EH (cell line): Measurements from ENCODE around the gene GXYLT2.
"Not testable (repeated sequence)": the region's sequence is repeated elsewhere in the genome, so short reads cannot be mapped to it uniquely, and the experiment has no call there.

Experiments
- DNase-seq: peaks from one replicate; pipeline ENCODE4 v3.0.0-alpha.2; 2015; ENCODE audit warnings: low read depth

GXYLT2 gene

GRCh38 chr3:72892870-72893269, 5.0 kb downstream of the GXYLT2 start:
- DNase-seq: no peak

DNA sequence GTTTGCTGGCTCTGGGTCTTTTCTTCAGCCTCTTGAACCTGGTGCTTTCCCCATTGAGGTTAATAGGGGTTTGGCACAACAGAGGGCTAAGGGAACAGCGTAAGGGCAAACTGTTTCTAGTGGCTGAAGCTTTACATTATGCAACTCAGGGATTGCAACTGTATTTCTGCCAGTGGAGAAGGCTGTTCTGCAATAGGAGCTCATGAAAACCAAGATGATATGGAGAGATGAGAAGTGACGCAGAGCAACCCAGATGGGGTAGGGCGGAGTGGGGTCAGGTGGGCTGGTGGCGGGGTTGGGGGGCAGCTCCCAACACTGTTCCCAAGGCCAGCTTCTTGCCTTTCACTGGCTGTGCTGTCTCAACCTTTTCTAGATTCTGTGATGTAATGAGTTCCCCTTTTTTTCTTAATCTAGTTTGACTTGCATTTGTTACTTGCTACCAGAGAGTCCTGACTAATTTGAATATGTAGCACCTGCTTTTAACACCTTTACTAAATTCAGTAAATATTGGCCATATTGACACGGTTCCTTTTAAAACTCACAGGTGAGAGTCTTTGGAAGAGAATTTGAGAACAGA, 7.2 kb downstream of the GXYLT2 start:
- DNase-seq: no peak

DNA sequence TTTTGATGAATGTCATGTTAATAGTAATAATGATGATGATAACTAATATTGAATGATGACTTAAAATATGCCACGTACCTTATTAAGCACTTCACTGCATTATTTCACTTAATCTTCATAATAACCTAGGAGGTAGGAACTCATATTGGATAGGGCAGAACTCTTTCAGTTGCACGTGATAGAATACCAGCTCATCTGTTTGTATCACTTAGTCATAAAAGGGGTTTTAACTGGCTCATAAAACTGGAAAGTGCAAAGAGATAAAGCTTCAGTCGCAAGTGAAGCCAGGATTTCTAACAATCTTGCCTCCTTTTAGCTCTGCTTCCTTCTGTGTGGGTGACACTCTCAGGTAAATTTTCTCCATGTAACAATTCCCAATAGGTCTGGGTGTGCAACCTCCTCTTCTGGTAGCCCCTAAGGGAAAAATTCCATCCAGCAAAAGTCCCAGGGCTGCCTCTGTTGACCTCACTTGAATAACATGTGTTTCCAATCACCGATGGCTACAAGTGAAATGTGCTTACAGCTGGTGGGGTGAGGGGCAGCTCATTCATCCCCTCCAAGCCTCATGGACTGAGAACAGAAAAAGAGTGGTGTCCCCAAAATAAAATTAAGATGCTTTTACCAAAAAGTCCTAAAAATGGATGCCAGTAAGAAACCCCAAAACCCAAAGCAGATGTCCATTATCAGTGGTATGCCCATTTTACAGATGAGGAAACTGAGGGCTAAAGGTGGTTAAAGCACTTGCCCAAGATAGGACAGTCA, 9.3 kb downstream of the GXYLT2 start:
- peak; percentile 75 for DNase-seq

- no peak for DNase-seq
Observed at GRCh38 chr3:72897758-72898007, 9.8 kb downstream of the GXYLT2 start.

GRCh38 chr3:72899349-72899765, 11.5 kb downstream of the GXYLT2 start:
- no peak for DNase-seq

DNA sequence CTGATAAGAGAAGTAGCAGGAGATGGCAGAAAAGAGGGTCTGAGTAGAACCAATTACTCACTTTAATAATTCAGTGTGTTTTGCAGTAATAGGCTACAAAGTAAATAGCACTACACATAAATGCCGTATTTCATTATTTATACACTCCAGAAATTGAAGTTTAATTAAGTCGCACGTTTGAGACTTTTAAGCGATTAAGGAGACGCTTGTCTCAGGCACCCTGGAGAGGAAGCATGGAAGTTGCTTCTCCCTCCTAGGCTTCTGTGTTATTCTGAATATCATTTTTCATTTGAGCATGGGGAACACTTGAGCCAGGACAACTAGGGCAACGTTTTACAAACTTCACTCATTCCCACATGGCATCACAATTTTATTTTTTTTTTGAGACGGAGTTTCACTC, 12.2 kb downstream of the GXYLT2 start:
- DNase-seq: no peak

DNA sequence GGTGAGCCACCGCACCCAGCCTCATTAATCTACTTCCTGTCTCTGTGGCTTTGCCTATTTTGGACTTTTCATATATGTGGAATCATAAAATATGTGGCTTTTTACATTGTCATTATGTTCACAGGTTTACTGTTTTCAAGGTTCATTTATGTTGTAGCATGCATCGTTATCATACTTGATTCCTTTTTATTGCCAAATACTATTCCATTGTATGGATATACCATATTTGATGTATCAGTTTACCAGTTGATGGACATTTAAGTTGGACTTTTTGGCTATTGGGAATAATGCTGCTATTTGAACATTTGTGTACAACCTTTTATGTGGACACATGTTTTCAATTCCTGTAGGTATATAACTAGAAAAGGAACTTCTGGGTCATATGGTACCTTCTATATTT, 14.0 kb downstream of the GXYLT2 start:
- no peak for DNase-seq

- DNase-seq: peak; percentile 91
Observed at GRCh38 chr3:72903004-72903403, 15.2 kb downstream of the GXYLT2 start.

DNA sequence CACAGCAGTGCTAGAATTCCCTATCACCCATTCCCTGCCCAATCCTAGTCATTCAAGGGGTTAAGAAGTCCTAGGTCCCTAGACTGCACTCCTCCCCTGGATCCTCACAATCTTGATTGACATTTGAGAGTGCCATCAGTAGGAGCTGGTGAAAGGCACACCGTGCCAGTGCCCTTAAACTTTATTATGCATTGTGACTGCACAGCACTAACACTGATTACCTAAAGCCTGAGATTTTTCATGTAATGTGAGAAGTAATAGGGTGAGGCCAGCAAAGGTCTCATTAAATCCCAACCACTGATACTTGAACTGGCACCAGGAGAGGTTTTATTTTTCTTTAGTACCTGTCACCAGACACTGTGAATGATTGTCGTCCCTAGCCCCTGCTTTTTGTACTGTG, 16.3 kb downstream of the GXYLT2 start:
- DNase-seq: no peak

GRCh38 chr3:72906154-72906553, 18.3 kb downstream of the GXYLT2 start:
- DNase-seq: no peak

DNA sequence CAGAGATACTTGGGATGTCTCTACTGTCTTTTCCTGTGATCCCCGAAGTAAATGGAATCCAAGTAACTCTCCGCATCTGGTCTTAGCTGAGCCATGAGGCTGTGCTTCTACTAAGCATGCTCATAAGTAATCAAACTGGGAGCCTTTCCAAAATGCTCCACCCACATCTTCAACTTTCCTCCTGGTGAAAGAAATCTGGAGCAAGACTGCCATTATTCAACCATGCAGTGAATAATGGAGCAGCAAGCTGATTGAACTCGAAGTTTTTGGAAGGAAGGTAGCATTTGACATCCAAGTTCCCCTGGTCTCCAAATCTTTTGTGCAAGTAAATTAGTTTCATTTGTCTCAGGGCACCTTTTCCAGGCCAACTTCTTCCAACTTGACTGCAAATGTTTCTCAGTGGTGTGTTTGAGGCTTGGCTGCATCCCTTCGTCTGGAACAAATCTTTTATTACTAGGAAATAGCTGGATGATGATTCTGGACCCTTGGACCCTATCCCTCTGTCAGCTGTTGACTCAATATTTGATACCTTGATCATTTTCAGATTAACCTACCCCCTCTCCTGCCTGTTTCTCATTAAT, 19.4 kb downstream of the GXYLT2 start:
- DNase-seq: peak; percentile 55

- DNase-seq: peak; percentile 82
Observed at GRCh38 chr3:72907731-72908620, 20.1 kb downstream of the GXYLT2 start.

GRCh38 chr3:72909591-72909990, 21.7 kb downstream of the GXYLT2 start:
- no peak for DNase-seq

DNA sequence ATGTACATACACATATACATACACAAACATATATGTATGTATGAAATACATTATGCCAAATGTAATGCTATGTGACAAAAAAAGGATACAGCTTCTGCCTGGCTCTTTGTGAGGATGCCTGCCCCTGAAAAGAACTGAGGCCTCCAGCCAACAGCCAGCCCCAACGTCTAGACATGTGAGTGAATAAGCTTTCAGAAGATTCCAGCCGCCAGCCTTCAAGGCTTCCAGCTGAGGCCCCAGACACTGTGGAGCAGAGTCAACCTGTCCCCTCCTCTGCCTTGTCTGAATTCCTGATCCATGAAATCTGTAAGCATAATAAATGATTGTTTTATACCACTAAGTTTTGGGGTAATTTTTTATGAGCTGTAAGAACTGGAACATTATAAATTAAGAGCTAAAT, 24.7 kb downstream of the GXYLT2 start:
- no peak for DNase-seq

GRCh38 chr3:72914383-72914782, 26.5 kb downstream of the GXYLT2 start:
- DNase-seq: no peak

DNA sequence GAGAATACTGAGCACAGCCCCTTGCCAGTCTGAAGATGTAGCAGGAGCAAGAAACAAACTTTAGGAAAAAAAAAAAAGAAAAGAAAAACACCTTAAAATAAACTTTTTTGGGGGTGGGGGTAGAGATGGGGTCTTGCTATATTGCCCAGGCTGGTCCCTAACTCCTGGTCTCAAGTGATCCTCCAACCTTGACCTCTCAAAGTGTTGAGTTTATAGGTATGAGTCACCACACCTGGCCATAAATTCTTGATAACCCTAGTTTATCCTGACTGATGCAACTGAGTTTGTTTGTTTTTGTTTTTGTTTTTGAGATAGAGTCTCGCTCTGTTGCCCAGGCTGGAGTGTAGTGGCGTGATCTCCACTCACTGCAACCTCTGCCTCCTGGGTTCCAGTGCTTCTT, 28.4 kb downstream of the GXYLT2 start:
- no peak for DNase-seq

DNA sequence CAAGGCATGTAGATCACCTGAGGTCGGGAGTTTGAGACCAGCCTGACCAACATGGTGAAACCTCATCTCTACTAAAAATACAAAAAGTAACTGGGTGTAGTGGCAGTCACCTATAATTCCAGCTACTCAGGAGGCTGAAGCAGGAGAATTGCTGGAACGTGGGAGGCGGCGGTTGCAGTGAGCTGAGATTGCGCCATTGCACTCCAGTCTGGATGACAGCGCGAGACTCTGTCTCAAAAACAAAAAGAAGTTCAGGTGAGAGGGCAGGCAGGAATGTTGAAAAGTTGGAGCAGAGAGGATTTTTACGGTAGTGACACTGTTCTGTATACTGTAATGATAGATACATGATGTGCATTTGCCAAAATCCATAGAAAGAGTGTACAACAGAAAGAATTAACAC, 31.7 kb downstream of the GXYLT2 start:
- DNase-seq: no peak

- DNase-seq: no peak
Observed at GRCh38 chr3:72924055-72924454, 36.2 kb downstream of the GXYLT2 start.

DNA sequence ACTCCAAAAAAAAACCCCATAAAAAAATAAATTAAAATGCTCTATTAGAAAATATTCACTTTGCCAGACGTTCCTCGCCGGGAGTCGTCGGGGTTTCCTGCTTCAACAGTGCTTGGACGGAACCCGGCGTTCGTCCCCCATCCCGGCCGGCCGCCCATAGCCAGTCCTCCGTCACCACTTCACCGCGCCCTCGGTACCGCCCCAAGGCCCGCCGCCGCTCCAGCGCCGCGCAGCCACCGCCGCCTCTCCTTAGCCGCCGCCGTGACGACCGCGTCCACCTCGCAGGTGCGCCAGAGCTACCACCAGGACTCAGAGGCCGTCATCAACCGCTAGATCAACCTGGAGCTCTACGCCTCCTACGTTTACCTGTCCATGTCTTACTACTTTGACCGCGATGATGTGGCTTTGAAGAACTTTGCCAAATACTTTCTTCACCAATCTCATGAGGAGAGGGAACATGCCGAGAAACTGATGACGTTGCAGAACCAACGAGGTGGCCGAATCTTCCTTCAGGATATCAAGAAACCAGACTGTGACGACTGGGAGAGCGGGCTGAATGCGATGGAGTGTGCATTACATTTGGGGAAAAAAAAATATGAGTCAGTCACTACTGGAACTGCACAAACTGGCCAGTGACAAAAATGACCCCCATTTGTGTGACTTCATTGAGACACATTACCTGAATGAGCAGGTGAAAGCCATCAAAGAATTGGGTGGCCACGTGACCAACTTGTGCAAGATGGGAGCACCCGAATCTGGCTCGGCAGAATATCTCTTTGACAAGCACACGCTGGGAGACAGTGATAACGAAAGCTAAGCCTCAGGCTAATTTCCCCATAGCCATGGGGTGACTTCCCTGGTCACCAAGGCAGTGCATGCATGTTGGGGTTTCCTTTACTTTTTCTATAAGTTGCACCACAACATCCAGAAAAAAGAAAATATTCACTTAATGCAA, 41.2 kb downstream of the GXYLT2 start:
- DNase-seq: not testable (repeated sequence)

GRCh38 chr3:72930754-72931153, 42.9 kb downstream of the GXYLT2 start:
- DNase-seq: no peak

DNA sequence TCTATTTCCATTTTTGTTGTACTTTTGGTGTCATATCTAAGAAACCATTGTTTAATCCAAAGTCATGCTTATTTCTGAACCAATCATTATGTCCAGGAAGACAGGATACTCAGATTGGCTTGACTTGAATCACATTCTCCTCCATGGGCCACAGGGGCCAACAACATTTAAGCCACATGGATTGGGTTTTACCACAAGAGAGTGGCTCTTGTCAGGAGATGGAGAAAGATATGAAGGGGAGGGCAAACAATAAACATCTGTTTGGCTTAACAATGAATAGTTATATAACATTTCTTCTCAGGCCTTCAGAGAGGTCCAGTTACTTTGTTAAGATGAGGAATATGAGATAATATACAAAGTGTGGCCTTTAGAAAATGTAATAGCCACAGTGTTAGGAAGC, 44.6 kb downstream of the GXYLT2 start:
- no peak for DNase-seq
